K562 (cell line): ENCODE data around the gene SLC8A1. TPM values are rescaled to one million over a fixed set of nuclear protein-coding genes. Genes with fewer than 3 reads are reported as not detected.

ENCODE experiments used
- ATAC-seq: fragments of 200-7000 bp; cut with Tn5 transposase; 3 replicates; pipeline ENCODE4 v1.9.1; 2020; ENCODE audit warnings: moderate library complexity
- BruUV-seq: library from RNA; stranded (reverse); fragments of 400-500 nt; replicated peaks from 2 replicates; lab custom pipeline; 2021; lab: Mats Ljungman, UMichigan
- CTCF ChIA-PET: fragments of 300-600 bp; formaldehyde crosslinking; extraction: SDS; loops from one replicate; lab custom pipeline; 2021; ENCODE audit warnings: low intra/inter-chr PET ratio; lab: Yijun Ruan, JAX
- POLR2A ChIA-PET: fragments of 300-600, 350-650 bp; sonication (Branson Sonifier 250); formaldehyde crosslinking; extraction: SDS; loops from one replicate; lab custom pipeline; 2021; ENCODE audit warnings: antibody characterized with exemption, inconsistent platforms; lab: Yijun Ruan, JAX
- DNase-seq, 4 experiments: peaks; one replicate each; pipeline versions ENCODE4 v3.0.0 to v3.0.0-alpha.2; 2011 to 2018; ENCODE audit warnings: low spot score in 3 of 4, mixed read lengths in 3 of 4; ENCODE audit errors: extremely low read depth in 1 of 4
- FAIRE-seq: peaks from 2 replicates; lab custom pipeline; 2011; peaks lifted over from hg19 to GRCh38; lab: Jason Lieb, UNC
- H2AFZ ChIP-seq: 2 replicates; pipeline ENCODE4 v1.6.0; 2011; ENCODE audit warnings: low read depth, low read length, control low read depth, inconsistent platforms
- H3K27ac ChIP-seq: fragments of 200-600 bp; 3 replicates; pipeline ENCODE4 v1.8.0; 2011; ENCODE audit warnings: low read depth, mild to moderate bottlenecking, control low read depth, inconsistent platforms, low read length, moderate library complexity, mixed read lengths; ENCODE audit errors: extremely low read depth
- H3K27me3 ChIP-seq, 2 experiments: fragments of 300-600 bp in 1 of 2; 2 replicates in 1 of 2; 3 replicates in 1 of 2; pipeline versions ENCODE4 v1.6.0 to v1.8.0; 2011; ENCODE audit warnings: inconsistent platforms in 2 of 2, low read length in 2 of 2, mild to moderate bottlenecking in 1 of 2, mixed read lengths in 1 of 2, moderate library complexity in 1 of 2; ENCODE audit not compliant: control insufficient read depth in 2 of 2, insufficient read depth in 2 of 2
- H3K36me3 ChIP-seq: fragments of 300-600 bp; 3 replicates; pipeline ENCODE4 v1.8.0; 2011; ENCODE audit warnings: mild to moderate bottlenecking, low read length, inconsistent platforms; ENCODE audit not compliant: control insufficient read depth, insufficient read depth
- H3K4me1 ChIP-seq, 2 experiments: fragments of 200-600 bp in 1 of 2; replicated peaks in 1 of 2; 2 replicates in 1 of 2; 3 replicates in 1 of 2; pipeline versions ENCODE4 v1.5.1 to v1.8.0; 2011; ENCODE audit warnings: inconsistent platforms in 2 of 2, low read length in 2 of 2, mild to moderate bottlenecking in 1 of 2, mixed read lengths in 1 of 2, moderate library complexity in 1 of 2; ENCODE audit not compliant: control insufficient read depth in 2 of 2, insufficient read depth in 2 of 2
- H3K4me2 ChIP-seq: 2 replicates; pipeline ENCODE4 v1.6.1; 2011; ENCODE audit warnings: low read length, control low read depth, inconsistent platforms, mixed read lengths; ENCODE audit not compliant: insufficient read depth
- H3K4me3 ChIP-seq: fragments of 200-600 bp; sonication (generic), shearing (Covaris generic); 2 replicates; pipeline ENCODE4 v1.5.1; 2016; ENCODE audit warnings: control low read depth, inconsistent platforms
- H3K79me2 ChIP-seq: fragments of 200-600 bp; 3 replicates; pipeline ENCODE4 v1.8.0; 2011; ENCODE audit warnings: low read length, inconsistent platforms; ENCODE audit not compliant: control insufficient read depth, insufficient read depth
- H3K9ac ChIP-seq, 2 experiments: 2 replicates each; pipeline versions ENCODE4 v1.6.0 to v1.6.1; 2011; ENCODE audit warnings: low read depth in 2 of 2, low read length in 2 of 2, control low read depth in 1 of 2, inconsistent platforms in 1 of 2, mild to moderate bottlenecking in 1 of 2, mixed read lengths in 1 of 2; ENCODE audit not compliant: insufficient read depth in 1 of 2
- H3K9me1 ChIP-seq: one replicate; pipeline ENCODE4 v1.6.0; 2011; ENCODE audit warnings: inconsistent platforms, mild to moderate bottlenecking, low read length, moderate library complexity; ENCODE audit not compliant: control insufficient read depth, insufficient read depth
- H3K9me3 ChIP-seq: replicated peaks from 2 replicates; pipeline ENCODE4 v1.5.1; 2011; ENCODE audit warnings: low read depth, low read length, inconsistent platforms; ENCODE audit not compliant: control insufficient read depth, insufficient read depth
- H4K20me1 ChIP-seq: replicated peaks from 2 replicates; pipeline ENCODE4 v1.6.1; 2011; ENCODE audit warnings: low read length, inconsistent platforms, mixed read lengths; ENCODE audit not compliant: control insufficient read depth, insufficient read depth
- BRCA1 ChIP-seq, 2 experiments: fragments of 450-650 bp in 1 of 2; sonication (generic) in 1 of 2; formaldehyde crosslinking in 1 of 2; IDR thresholded peaks; 2 replicates each; pipeline versions ENCODE4 v1.5.0 to v1.6.1; 2017 to 2020; ENCODE audit warnings: mild to moderate bottlenecking in 1 of 2, missing genetic modification reagents in 1 of 2
- CEBPZ ChIP-seq: fragments of 150-350 bp; IDR thresholded peaks from 2 replicates; pipeline ENCODE4 v1.6.1; 2014; ENCODE audit warnings: low read depth, mild to moderate bottlenecking, low read length, borderline replicate concordance
- ETS2 ChIP-seq: IDR thresholded peaks from 2 replicates; pipeline ENCODE4 v1.6.1; 2016; ENCODE audit warnings: borderline replicate concordance, missing genetic modification characterization, mild to moderate bottlenecking, moderate library complexity, missing compliant biosample characterization; ENCODE audit not compliant: poor library complexity, severe bottlenecking
- HDAC6 ChIP-seq: IDR thresholded peaks from 2 replicates; pipeline ENCODE4 v1.6.1; 2012; ENCODE audit warnings: low read depth, mild to moderate bottlenecking, control low read depth, inconsistent platforms, low read length, moderate library complexity
- HNRNPLL ChIP-seq: fragments of 200-400 bp; formaldehyde crosslinking; IDR thresholded peaks from 2 replicates; pipeline ENCODE4 v1.6.1; 2017; ENCODE audit warnings: low read length, low read depth, mild to moderate bottlenecking; ENCODE audit not compliant: poor library complexity, severe bottlenecking
- ZNF282 ChIP-seq: sonication (generic); formaldehyde crosslinking; IDR thresholded peaks from 2 replicates; pipeline ENCODE4 v1.8.1; 2023; ENCODE audit warnings: missing genetic modification reagents
- ZNF316 ChIP-seq: fragments of 450-650 bp; IDR thresholded peaks from 2 replicates; pipeline ENCODE4 v1.6.1; 2016
- in situ Hi-C: fragments of 300-500 bp; cut with MboI; formaldehyde crosslinking; loops from 4 replicates; pipeline ENCODE4 v1.15.0; 2018; ENCODE audit warnings: inconsistent platforms, mixed read lengths
- intact Hi-C: fragments of 100-400 bp; cut with micrococcal nuclease; formaldehyde crosslinking; loops from 2 replicates; pipeline ENCODE4 v1.14.2; 2022
- polyA plus RNA-seq, 8 experiments: library from polyadenylated mRNA; depleted of rRNA in 4 of 8; stranded (reverse) in 5 of 8; unstranded in 3 of 8; fragments of >200 nt; fragmentation: Nextera tagmentation in 2 of 8; fragmentation: Illumina TruSeq in 1 of 8; extraction: Ambion mirVana in 2 of 8; extraction: Trizol in 1 of 8; gene quantifications; 2 replicates each; pipeline versions ENCODE4 v1.2.1 to v1.2.3, GENCODE V29; 2011 to 2014; ENCODE audit warnings: inconsistent platforms in 1 of 8, missing spikeins in 1 of 8
- total RNA-seq, 7 experiments: library from RNA; depleted of rRNA in 6 of 7; stranded (reverse); fragments of >200 nt in 6 of 7; fragmentation: Illumina TruSeq in 2 of 7; extraction: Trizol in 2 of 7; gene quantifications; 2 replicates each; pipeline versions ENCODE4 v1.2.1 to v1.2.3, GENCODE V29; 2011 to 2021; ENCODE audit warnings: low replicate concordance in 1 of 7
- TF ChIP-seq, protein P1 (sequence below): sonication (generic); formaldehyde crosslinking; IDR thresholded peaks from 2 replicates; pipeline ENCODE4 v1.8.1; 2022; ENCODE audit warnings: missing genetic modification reagents

SLC8A1 gene
- total and polyA plus RNA-seq, 9 of the 15 experiments (the other 6 are each of a cell fraction or from before 2014, with no cell fraction given), result not detected

DNA sequence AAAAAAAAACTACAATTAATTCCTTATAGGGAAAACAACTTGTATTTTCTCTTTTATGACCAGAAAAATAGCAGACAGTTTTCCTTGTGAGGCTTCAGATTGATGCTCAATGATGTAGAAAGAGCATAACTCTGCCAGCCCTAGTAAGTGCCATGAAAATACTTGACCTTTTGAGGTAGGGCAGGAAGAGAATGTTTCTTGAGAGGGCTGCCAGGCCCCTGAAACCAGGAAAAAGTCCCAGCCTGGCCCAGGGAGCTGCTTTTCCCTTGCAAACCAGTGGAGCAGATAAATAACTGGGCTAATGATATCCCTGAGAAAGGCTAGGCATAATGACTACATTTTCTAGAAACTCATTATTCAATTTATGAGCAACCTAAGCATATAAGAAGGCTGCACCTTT is 126.8 kb downstream of the SLC8A1 start:
- no TSS peak for BruUV-seq
- in situ Hi-C loops, result no loop called here
- no peaks in the 10 kb centered on the region for H4K20me1 ChIP-seq
- ATAC-seq (no peak), DNase-seq (no peak), FAIRE-seq (no peak)
- H3K36me3 ChIP-seq, result no peaks in the 10 kb centered on the region
- H3K4me2 ChIP-seq, result no peak overlapping the region
- H2AFZ ChIP-seq, result no peak overlapping the region
- H3K27me3 ChIP-seq, result no peaks in the 10 kb centered on the region
- no peaks in the 10 kb centered on the region for H3K79me2 ChIP-seq
- H3K9me3 ChIP-seq, result 0 out of 2 replicates have a peak, but pooled peaks cover 2% of the 10 kb centered on the region
- TF ChIP-seq ETS2 (tag), result no peak
- no peak for TF ChIP-seq HNRNPLL
- TF ChIP-seq ZNF282 (CRISPR knock-in tag), result no peak
- no peak for TF ChIP-seq ZNF316
- no peak for TF ChIP-seq BRCA1 (IDR thresholded peaks at IDR 0.05)
- TF ChIP-seq BRCA1 (CRISPR knock-in tag; IDR thresholded peaks at IDR 0.05), result no peak
- no peak for TF ChIP-seq HDAC6
- TF ChIP-seq, protein P1, sequence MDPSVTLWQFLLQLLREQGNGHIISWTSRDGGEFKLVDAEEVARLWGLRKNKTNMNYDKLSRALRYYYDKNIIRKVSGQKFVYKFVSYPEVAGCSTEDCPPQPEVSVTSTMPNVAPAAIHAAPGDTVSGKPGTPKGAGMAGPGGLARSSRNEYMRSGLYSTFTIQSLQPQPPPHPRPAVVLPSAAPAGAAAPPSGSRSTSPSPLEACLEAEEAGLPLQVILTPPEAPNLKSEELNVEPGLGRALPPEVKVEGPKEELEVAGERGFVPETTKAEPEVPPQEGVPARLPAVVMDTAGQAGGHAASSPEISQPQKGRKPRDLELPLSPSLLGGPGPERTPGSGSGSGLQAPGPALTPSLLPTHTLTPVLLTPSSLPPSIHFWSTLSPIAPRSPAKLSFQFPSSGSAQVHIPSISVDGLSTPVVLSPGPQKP, result no peak
- no peak for TF ChIP-seq CEBPZ
- H3K9me1 ChIP-seq, result no peaks in the 10 kb centered on the region
- CTCF ChIA-PET, result no interaction called here
- no peak overlapping the region for H3K4me3 ChIP-seq
- H3K27ac ChIP-seq, result no peak overlapping the region
- no peak overlapping the region for H3K9ac ChIP-seq
- H3K4me1 ChIP-seq, result no peaks in the 10 kb centered on the region
- POLR2A ChIA-PET, result no interaction called here
- intact Hi-C loops, result no loop called here
